Panc1 (cell line): ENCODE data around the gene HOATZ. TPM values are rescaled to one million over a fixed set of nuclear protein-coding genes. Genes with fewer than 3 reads are reported as not detected.

Source experiments
- ATAC-seq: fragments of 200-7000 bp; cut with Tn5 transposase; 2 replicates; pipeline ENCODE4 v1.9.1; 2020; ENCODE audit warnings: mild to moderate bottlenecking, moderate library complexity
- BruUV-seq: library from RNA; stranded (reverse); fragments of 400-500 nt; replicated peaks from 2 replicates; lab custom pipeline; 2021; lab: Mats Ljungman, UMichigan
- CTCF ChIA-PET: fragments of 300-600 bp; sonication (Branson Sonifier 250); formaldehyde crosslinking; loops from one replicate; lab custom pipeline; 2022; ENCODE audit warnings: antibody characterized with exemption; lab: Charles Lee
- POLR2A ChIA-PET: fragments of 300-600 bp; sonication (Branson Sonifier 250); formaldehyde crosslinking; loops from one replicate; lab custom pipeline; 2022; ENCODE audit warnings: antibody characterized with exemption; lab: Charles Lee
- DNase-seq: peaks from one replicate; pipeline ENCODE4 v3.0.0-alpha.2; 2010; ENCODE audit warnings: low read depth, low spot score
- H3K27ac ChIP-seq: 2 replicates; pipeline ENCODE4 v1.5.1; 2011; ENCODE audit warnings: mild to moderate bottlenecking, low read length, inconsistent platforms
- H3K27me3 ChIP-seq: fragments of 200-500 bp; sonication (Bioruptor generic); 2 replicates; pipeline ENCODE4 v1.6.0; 2014; ENCODE audit warnings: low read length, inconsistent platforms; ENCODE audit not compliant: control insufficient read depth, insufficient read depth
- H3K36me3 ChIP-seq: fragments of 200-500 bp; sonication (Bioruptor generic); 2 replicates; pipeline ENCODE4 v1.5.1; 2014; ENCODE audit warnings: inconsistent platforms, mild to moderate bottlenecking, low read length, moderate library complexity; ENCODE audit not compliant: control insufficient read depth, insufficient read depth
- H3K4me1 ChIP-seq: 2 replicates; pipeline ENCODE4 v1.5.1; 2011; ENCODE audit warnings: inconsistent platforms, mild to moderate bottlenecking, low read length, moderate library complexity; ENCODE audit not compliant: control insufficient read depth, insufficient read depth
- H3K4me3 ChIP-seq, 2 experiments: 2 replicates each; pipeline ENCODE4 v1.5.1; 2011 to 2012; ENCODE audit warnings: low read depth in 2 of 2, low read length in 2 of 2, mild to moderate bottlenecking in 2 of 2, inconsistent platforms in 1 of 2, moderate library complexity in 1 of 2
- H3K9me3 ChIP-seq: fragments of 200-500 bp; sonication (Bioruptor generic); 2 replicates; pipeline ENCODE4 v1.5.1; 2014; ENCODE audit warnings: low read depth, mild to moderate bottlenecking, inconsistent platforms, low read length, moderate library complexity; ENCODE audit not compliant: control insufficient read depth, insufficient read depth
- CTCF ChIP-seq: fragments of 450-650 bp; IDR thresholded peaks from 2 replicates; pipeline ENCODE4 v1.5.1; 2017; ENCODE audit warnings: mild to moderate bottlenecking
- POLR2AphosphoS5 ChIP-seq: IDR thresholded peaks from 2 replicates; pipeline ENCODE4 v1.6.1; 2012; ENCODE audit warnings: mild to moderate bottlenecking, low read depth, low read length, moderate library complexity
- REST ChIP-seq, 2 experiments: IDR thresholded peaks; 2 replicates each; pipeline ENCODE4 v1.6.1; 2011 to 2012; ENCODE audit warnings: low read depth in 2 of 2, control low read depth in 1 of 2, low read length in 1 of 2, mild to moderate bottlenecking in 1 of 2, moderate library complexity in 1 of 2; ENCODE audit not compliant: insufficient read depth in 1 of 2
- SIN3A ChIP-seq: IDR thresholded peaks from 2 replicates; pipeline ENCODE4 v1.6.1; 2012; ENCODE audit warnings: low read depth, mild to moderate bottlenecking, low read length, moderate library complexity, borderline replicate concordance; ENCODE audit not compliant: insufficient read depth
- TCF7L2 ChIP-seq: IDR thresholded peaks from 2 replicates; pipeline ENCODE4 v1.6.1; 2011; ENCODE audit warnings: mild to moderate bottlenecking, low read depth, low read length, inconsistent platforms
- in situ Hi-C: cut with HindIII; loops from 2 replicates; pipeline ENCODE4 v1.10.0; 2016; ENCODE audit warnings: low sequenced_read_pairs, low pct_unique_long_range_greater_than_20kb
- intact Hi-C: fragments of 100-400 bp; cut with micrococcal nuclease; formaldehyde crosslinking; loops from one replicate; pipeline ENCODE4 v1.10.0; 2022; ENCODE audit not compliant: unreplicated experiment
- total RNA-seq: library from RNA; stranded (reverse); gene quantifications from one replicate; pipeline ENCODE4 v1.2.1, GENCODE V29; 2021; ENCODE audit not compliant: unreplicated experiment

Gene HOATZ
- total RNA-seq, 1 experiment from 2014 or later: not detected

- POLR2A ChIA-PET: no interaction called here
- Histone ChIP-seq H3K4me1 (no peaks in the 10 kb centered on the region), H3K27ac (no peak overlapping the region), H3K9me3 (no peaks in the 10 kb centered on the region), H3K36me3 (no peaks in the 10 kb centered on the region), H3K4me3 (no peak overlapping the region), H3K27me3 (peaks cover 4% of the 10 kb centered on the region; the same call in 1 of the 2 replicates)
- DNase-seq (no peak), ATAC-seq (no peak)
- CTCF ChIA-PET: no interaction called here
- BruUV-seq: no TSS peak
- TF ChIP-seq CTCF (no peak), POLR2AphosphoS5 (no peak), SIN3A (no peak), REST (IDR thresholded peaks at IDR 0.05; ENCODE audit: insufficient read depth in 1 of 2, low read depth in 2 of 2, low read length in 1 of 2) (no peak), TCF7L2 (no peak)
- in situ Hi-C loops: no loop called here
- intact Hi-C loops: no loop called here
Observed at GRCh38 chr11:111522426-111522825, 7.8 kb downstream of the HOATZ start.

GRCh38 chr11:111523343-111523742 lies 8.8 kb downstream of the HOATZ start:
- CTCF ChIA-PET: no interaction called here
- Histone ChIP-seq H3K9me3 (no peaks in the 10 kb centered on the region), H3K27me3 (peaks cover 4% of the 10 kb centered on the region; the same call in 1 of the 2 replicates), H3K27ac (no peak overlapping the region), H3K4me1 (no peaks in the 10 kb centered on the region), H3K4me3 (no peak overlapping the region), H3K36me3 (no peaks in the 10 kb centered on the region)
- POLR2A ChIA-PET: no interaction called here
- no peak for DNase-seq
- BruUV-seq: no TSS peak
- TF ChIP-seq CTCF (no peak), POLR2AphosphoS5 (no peak), SIN3A (no peak), TCF7L2 (no peak), REST (IDR thresholded peaks at IDR 0.05; ENCODE audit: insufficient read depth in 1 of 2, low read depth in 2 of 2, low read length in 1 of 2) (no peak)
- in situ Hi-C loops: no loop called here
- ATAC-seq: no peak
- intact Hi-C loops: no loop called here
